Measurements from ENCODE around the gene FA2H.

FA2H gene

GRCh38 chr16:74800216-74800871, 25.7 kb upstream of the FA2H start:
- no peak for ATAC-seq
- TF ChIP-seq ZNF8 (CRISPR knock-in tag; IDR thresholded peaks at IDR 0.05) (peak; percentile 95), BACH2 (CRISPR knock-in tag; IDR thresholded peaks at IDR 0.05; ENCODE audit: borderline replicate concordance) (no peak)

DNA sequence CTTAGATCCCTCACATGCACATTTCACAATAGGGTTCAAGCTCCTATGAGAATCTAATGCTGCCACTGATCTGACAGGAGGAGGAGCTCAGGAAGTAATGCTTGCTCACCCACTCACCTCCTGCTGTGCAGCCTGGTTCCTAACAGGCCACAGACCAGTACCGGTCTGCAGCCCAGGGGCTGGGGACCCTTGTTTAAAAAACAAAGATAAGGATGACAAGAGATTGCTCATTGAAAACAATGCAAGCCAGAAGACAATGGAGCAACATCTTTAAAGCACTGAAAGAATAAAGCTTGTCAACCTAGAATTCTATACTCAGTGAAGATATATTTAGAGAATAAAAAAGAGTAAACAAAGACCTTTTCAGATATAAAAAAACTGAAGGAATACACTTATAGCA, 22.8 kb upstream of the FA2H start:
- TF ChIP-seq TOX (CRISPR knock-in tag; IDR thresholded peaks at IDR 0.05; ENCODE audit: borderline replicate concordance) (no peak), ZFP30 (CRISPR knock-in tag; IDR thresholded peaks at IDR 0.05) (no peak), CSDC2 (CRISPR knock-in tag; IDR thresholded peaks at IDR 0.05) (no peak), PPARA (CRISPR knock-in tag; IDR thresholded peaks at IDR 0.05; ENCODE audit: borderline replicate concordance) (no peak), ESRRG (CRISPR knock-in tag; IDR thresholded peaks at IDR 0.05) (no peak), ZNF70 (CRISPR knock-in tag; IDR thresholded peaks at IDR 0.05) (no peak), ZNF565 (CRISPR knock-in tag; conservative IDR thresholded peaks at IDR 0.05; ENCODE audit: low read depth) (no peak), ARNTL (CRISPR knock-in tag; IDR thresholded peaks at IDR 0.05; ENCODE audit: borderline replicate concordance, low read depth) (no peak), TSHZ2 (CRISPR knock-in tag; IDR thresholded peaks at IDR 0.05) (no peak)

GRCh38 chr16:74795104-74795503, 20.5 kb upstream of the FA2H start:
- TF ChIP-seq TCF4 (CRISPR knock-in tag; IDR thresholded peaks at IDR 0.05; ENCODE audit: borderline replicate concordance): no peak
- TF ChIP-seq ISL1 (CRISPR knock-in tag; IDR thresholded peaks at IDR 0.05): peak; percentile 89
- TF ChIP-seq OSR1 (CRISPR knock-in tag; IDR thresholded peaks at IDR 0.05): no peak
- no peak for ATAC-seq

More for the DNA sequence above, 22.8 kb upstream of the FA2H start:
- no peak for ATAC-seq

DNA sequence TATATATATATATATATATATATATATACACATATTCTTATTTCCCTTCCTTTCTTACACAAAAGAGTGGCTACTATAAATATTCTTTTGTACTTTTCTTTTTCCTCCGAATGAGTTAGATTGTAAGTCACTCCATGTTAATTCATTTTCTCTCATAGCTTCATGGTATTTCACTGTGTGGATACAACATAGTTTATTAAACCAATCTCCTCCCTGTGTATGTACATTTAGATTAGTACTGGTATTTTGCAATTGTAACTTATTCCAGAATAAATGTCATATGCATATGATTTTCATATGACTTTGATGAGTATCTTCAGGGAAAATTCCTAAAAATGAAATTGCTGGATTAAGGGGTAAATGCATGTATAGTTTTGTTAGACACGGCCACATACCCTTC, 20.0 kb upstream of the FA2H start:
- no peak for ATAC-seq
- TF ChIP-seq, protein P1, sequence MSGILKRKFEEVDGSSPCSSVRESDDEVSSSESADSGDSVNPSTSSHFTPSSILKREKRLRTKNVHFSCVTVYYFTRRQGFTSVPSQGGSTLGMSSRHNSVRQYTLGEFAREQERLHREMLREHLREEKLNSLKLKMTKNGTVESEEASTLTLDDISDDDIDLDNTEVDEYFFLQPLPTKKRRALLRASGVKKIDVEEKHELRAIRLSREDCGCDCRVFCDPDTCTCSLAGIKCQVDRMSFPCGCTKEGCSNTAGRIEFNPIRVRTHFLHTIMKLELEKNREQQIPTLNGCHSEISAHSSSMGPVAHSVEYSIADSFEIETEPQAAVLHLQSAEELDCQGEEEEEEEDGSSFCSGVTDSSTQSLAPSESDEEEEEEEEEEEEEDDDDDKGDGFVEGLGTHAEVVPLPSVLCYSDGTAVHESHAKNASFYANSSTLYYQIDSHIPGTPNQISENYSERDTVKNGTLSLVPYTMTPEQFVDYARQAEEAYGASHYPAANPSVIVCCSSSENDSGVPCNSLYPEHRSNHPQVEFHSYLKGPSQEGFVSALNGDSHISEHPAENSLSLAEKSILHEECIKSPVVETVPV (CRISPR knock-in tag; IDR thresholded peaks at IDR 0.05): no peak
- TF ChIP-seq BACH2 (CRISPR knock-in tag; IDR thresholded peaks at IDR 0.05; ENCODE audit: borderline replicate concordance) (no peak), GLIS3 (CRISPR knock-in tag; IDR thresholded peaks at IDR 0.05) (no peak), PPARA (CRISPR knock-in tag; IDR thresholded peaks at IDR 0.05; ENCODE audit: borderline replicate concordance) (no peak), TCF4 (CRISPR knock-in tag; IDR thresholded peaks at IDR 0.05; ENCODE audit: borderline replicate concordance) (no peak), TOX (CRISPR knock-in tag; IDR thresholded peaks at IDR 0.05; ENCODE audit: borderline replicate concordance) (no peak), RARB (CRISPR knock-in tag; IDR thresholded peaks at IDR 0.05) (no peak), ZNF8 (CRISPR knock-in tag; IDR thresholded peaks at IDR 0.05) (no peak), ZC3H10 (CRISPR knock-in tag; IDR thresholded peaks at IDR 0.05) (no peak), ZFP30 (CRISPR knock-in tag; IDR thresholded peaks at IDR 0.05) (no peak), ZFP3 (CRISPR knock-in tag; IDR thresholded peaks at IDR 0.05) (no peak), TSHZ2 (CRISPR knock-in tag; IDR thresholded peaks at IDR 0.05) (no peak), SNAI2 (CRISPR knock-in tag; IDR thresholded peaks at IDR 0.05) (no peak), ZNF565 (CRISPR knock-in tag; conservative IDR thresholded peaks at IDR 0.05; ENCODE audit: low read depth) (no peak), ISL1 (CRISPR knock-in tag; IDR thresholded peaks at IDR 0.05) (no peak), OSR1 (CRISPR knock-in tag; IDR thresholded peaks at IDR 0.05) (no peak), ARNTL (CRISPR knock-in tag; IDR thresholded peaks at IDR 0.05; ENCODE audit: borderline replicate concordance, low read depth) (no peak)
- TF ChIP-seq, protein P2, sequence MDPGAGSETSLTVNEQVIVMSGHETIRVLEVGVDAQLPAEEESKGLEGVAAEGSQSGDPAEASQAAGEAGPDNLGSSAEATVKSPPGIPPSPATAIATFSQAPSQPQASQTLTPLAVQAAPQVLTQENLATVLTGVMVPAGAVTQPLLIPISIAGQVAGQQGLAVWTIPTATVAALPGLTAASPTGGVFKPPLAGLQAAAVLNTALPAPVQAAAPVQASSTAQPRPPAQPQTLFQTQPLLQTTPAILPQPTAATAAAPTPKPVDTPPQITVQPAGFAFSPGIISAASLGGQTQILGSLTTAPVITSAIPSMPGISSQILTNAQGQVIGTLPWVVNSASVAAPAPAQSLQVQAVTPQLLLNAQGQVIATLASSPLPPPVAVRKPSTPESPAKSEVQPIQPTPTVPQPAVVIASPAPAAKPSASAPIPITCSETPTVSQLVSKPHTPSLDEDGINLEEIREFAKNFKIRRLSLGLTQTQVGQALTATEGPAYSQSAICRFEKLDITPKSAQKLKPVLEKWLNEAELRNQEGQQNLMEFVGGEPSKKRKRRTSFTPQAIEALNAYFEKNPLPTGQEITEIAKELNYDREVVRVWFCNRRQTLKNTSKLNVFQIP (CRISPR knock-in tag; IDR thresholded peaks at IDR 0.05; ENCODE audit: borderline replicate concordance, low read depth): no peak

Measured in SK-N-SH treated with all-trans-retinoic acid at 6 μM for 48 hours (cell line).